NCI-H1048 (cell line): Measurements from ENCODE around the gene C1QTNF1.
"Not testable (repeated sequence)": the region's sequence is repeated elsewhere in the genome, so short reads cannot be mapped to it uniquely, and the experiment has no call there.

Source experiments
- DNase-seq: peaks from one replicate; lab custom pipeline; 2025; lab: John Stamatoyannopoulos, UW

Gene C1QTNF1

GRCh38 chr17:79023180-79023705 is 726 bp upstream of the C1QTNF1 start:
- DNase-seq: no peak

GRCh38 chr17:79024901-79025737 is 1.1 kb downstream of the C1QTNF1 start:
- no peak for DNase-seq

- DNase-seq: no peak
These were observed 2.7 kb downstream of the C1QTNF1 start for GRCh38 chr17:79026376-79027273.

- DNase-seq: no peak
These were observed 3.4 kb downstream of the C1QTNF1 start for GRCh38 chr17:79027274-79027924.

- no peak for DNase-seq
These were observed 4.0 kb downstream of the C1QTNF1 start for GRCh38 chr17:79027925-79028491.

- DNase-seq: no peak
These were observed 4.7 kb downstream of the C1QTNF1 start for GRCh38 chr17:79028496-79029326.

- no peak for DNase-seq
These were observed 5.5 kb downstream of the C1QTNF1 start for GRCh38 chr17:79029327-79030009.

GRCh38 chr17:79030636-79031035 is 6.7 kb downstream of the C1QTNF1 start:
- DNase-seq: not testable (repeated sequence)

GRCh38 chr17:79031996-79032875 is 8.3 kb downstream of the C1QTNF1 start:
- DNase-seq: no peak

GRCh38 chr17:79033046-79033616 is 9.2 kb downstream of the C1QTNF1 start:
- DNase-seq: no peak

- DNase-seq: no peak
These were observed 10.0 kb downstream of the C1QTNF1 start for GRCh38 chr17:79033741-79034501.

GRCh38 chr17:79034931-79035485 is 11.0 kb downstream of the C1QTNF1 start:
- DNase-seq: no peak

GRCh38 chr17:79035686-79036085 is 11.7 kb downstream of the C1QTNF1 start:
- no peak for DNase-seq

GRCh38 chr17:79036181-79036580 is 12.2 kb downstream of the C1QTNF1 start:
- no peak for DNase-seq

GRCh38 chr17:79036596-79036995 is 12.6 kb downstream of the C1QTNF1 start:
- no peak for DNase-seq

- no peak for DNase-seq
These were observed 14.7 kb downstream of the C1QTNF1 start for GRCh38 chr17:79038545-79039135.

- DNase-seq: no peak
These were observed 15.2 kb downstream of the C1QTNF1 start for GRCh38 chr17:79039171-79039570.
